H1 (cell line): Measurements from ENCODE around the gene GEN1. TPM values are rescaled to one million over a fixed set of nuclear protein-coding genes. Genes with fewer than 3 reads are reported as not detected.

Experiments used
- ATF3 ChIP-seq: IDR thresholded peaks from 2 replicates; pipeline ENCODE4 v1.6.1; 2011; ENCODE audit warnings: low read depth, mild to moderate bottlenecking, low read length; ENCODE audit not compliant: insufficient read depth
- E2F6 ChIP-seq: IDR thresholded peaks from 2 replicates; pipeline ENCODE4 v1.6.1; 2012; ENCODE audit warnings: inconsistent platforms
- HDAC2 ChIP-seq, 2 experiments: fragments of 300-600 bp in 1 of 2; sonication (generic) in 1 of 2; IDR thresholded peaks; 2 replicates each; pipeline ENCODE4 v1.6.1; 2011 to 2012; ENCODE audit warnings: low read depth in 2 of 2, low read length in 2 of 2, mild to moderate bottlenecking in 2 of 2, moderate library complexity in 2 of 2, borderline replicate concordance in 1 of 2, inconsistent platforms in 1 of 2
- HDAC6 ChIP-seq: IDR thresholded peaks from one replicate; pipeline ENCODE4 v1.7.1; 2012; ENCODE audit warnings: low read depth, mild to moderate bottlenecking, inconsistent platforms, low read length, moderate library complexity
- KDM4A ChIP-seq: IDR thresholded peaks from one replicate; pipeline ENCODE4 v1.7.1; 2012; ENCODE audit warnings: low read depth, mild to moderate bottlenecking, moderate library complexity, low read length, inconsistent platforms; ENCODE audit not compliant: severe bottlenecking
- RFX5 ChIP-seq: IDR thresholded peaks from 2 replicates; pipeline ENCODE4 v1.6.1; 2011; ENCODE audit warnings: low read depth, low read length, improper control_type of control experiment, borderline replicate concordance
- SIN3A ChIP-seq, 2 experiments: IDR thresholded peaks in 1 of 2; conservative IDR thresholded peaks in 1 of 2; 2 replicates each; pipeline ENCODE4 v1.6.1; 2011 to 2012; ENCODE audit warnings: low read length in 2 of 2, improper control_type of control experiment in 1 of 2, low read depth in 1 of 2, mild to moderate bottlenecking in 1 of 2
- SRF ChIP-seq: IDR thresholded peaks from 2 replicates; pipeline ENCODE4 v1.6.1; 2011; ENCODE audit warnings: mild to moderate bottlenecking, low read depth, low read length, moderate library complexity
- USF2 ChIP-seq: IDR thresholded peaks from 2 replicates; pipeline ENCODE4 v1.6.1; 2011; ENCODE audit warnings: low read length, improper control_type of control experiment
- polyA plus RNA-seq, 7 experiments: library from polyadenylated mRNA; depleted of rRNA in 3 of 7; stranded (reverse) in 5 of 7; unstranded in 2 of 7; fragments of >200 nt in 5 of 7; fragments of 200-250 nt in 2 of 7; gene quantifications; 1 replicate in 5 of 7; 2 replicates in 1 of 7; 4 replicates in 1 of 7; pipeline versions ENCODE4 v1.2.1 to v1.2.3, GENCODE V29; 2011 to 2013; ENCODE audit warnings: missing spikeins in 2 of 7, mixed read lengths in 2 of 7
- total RNA-seq: library from RNA; stranded (reverse); fragmentation: NEBNext Ultra II Directional; extraction: Animal tissue kit (Norgen Biotek cat#: 25700); gene quantifications from 2 replicates; pipeline ENCODE4 v1.2.1, GENCODE V29; 2021

Gene GEN1
- total and polyA plus RNA-seq, 2 of the 8 experiments (the other 6 are each of a cell fraction or from before 2014, with no cell fraction given): 6.9 to 19.2 TPM

GRCh38 chr2:17821080-17821479, 67.1 kb downstream of the GEN1 start (continued):
- TF ChIP-seq USF2 (no peak), HDAC6 (no peak), RFX5 (no peak), ATF3 (no peak), E2F6 (no peak), KDM4A (no peak), SRF (no peak), SIN3A (conservative IDR thresholded peaks at IDR 0.05 in 1 of 2, IDR thresholded peaks at IDR 0.05 in 1 of 2; ENCODE audit: low read depth in 1 of 2, low read length in 2 of 2) (no peak), HDAC2 (IDR thresholded peaks at IDR 0.05; ENCODE audit: borderline replicate concordance in 1 of 2, low read depth in 2 of 2, low read length in 2 of 2) (no peak)
